ENCODE measurements around the gene KAT5.

DNA sequence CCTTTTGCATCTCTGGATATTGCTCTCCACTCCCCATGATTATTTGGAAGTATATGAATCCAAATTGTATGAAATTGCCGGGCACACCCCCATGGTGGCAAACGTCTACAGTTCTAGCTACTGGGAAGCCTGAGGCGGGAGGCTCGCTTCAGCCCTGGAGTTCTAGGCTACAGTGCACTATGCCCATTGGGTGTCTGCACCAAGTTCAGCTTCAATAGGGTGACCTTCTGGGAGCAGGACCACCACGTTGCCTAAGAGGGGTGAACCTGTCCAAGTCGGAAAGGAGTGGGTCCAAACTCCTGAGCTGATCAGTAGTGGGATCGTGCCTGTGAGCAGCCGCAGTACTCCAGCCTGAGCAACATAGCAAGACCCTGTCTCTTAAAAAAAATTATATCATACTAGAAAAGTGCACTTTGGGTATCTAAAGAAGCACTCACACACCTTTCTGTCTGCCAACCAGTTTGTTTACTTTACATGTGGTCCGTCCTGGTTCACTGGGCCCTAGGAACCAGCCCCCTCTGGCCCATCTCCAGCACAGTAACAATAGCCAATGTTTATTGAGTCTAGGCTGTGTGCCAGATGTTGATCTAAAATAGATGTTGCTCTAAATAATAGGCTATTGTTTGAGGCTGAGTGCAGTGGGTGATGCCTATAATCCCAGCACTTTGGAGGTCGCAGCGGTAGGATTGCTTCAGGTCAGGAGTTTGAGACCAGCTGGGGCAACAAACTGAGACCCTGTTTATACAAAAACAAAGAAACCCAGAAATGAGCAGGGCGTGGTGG lies 16.4 kb upstream of the KAT5 start:
- TF ChIP-seq, protein P1, sequence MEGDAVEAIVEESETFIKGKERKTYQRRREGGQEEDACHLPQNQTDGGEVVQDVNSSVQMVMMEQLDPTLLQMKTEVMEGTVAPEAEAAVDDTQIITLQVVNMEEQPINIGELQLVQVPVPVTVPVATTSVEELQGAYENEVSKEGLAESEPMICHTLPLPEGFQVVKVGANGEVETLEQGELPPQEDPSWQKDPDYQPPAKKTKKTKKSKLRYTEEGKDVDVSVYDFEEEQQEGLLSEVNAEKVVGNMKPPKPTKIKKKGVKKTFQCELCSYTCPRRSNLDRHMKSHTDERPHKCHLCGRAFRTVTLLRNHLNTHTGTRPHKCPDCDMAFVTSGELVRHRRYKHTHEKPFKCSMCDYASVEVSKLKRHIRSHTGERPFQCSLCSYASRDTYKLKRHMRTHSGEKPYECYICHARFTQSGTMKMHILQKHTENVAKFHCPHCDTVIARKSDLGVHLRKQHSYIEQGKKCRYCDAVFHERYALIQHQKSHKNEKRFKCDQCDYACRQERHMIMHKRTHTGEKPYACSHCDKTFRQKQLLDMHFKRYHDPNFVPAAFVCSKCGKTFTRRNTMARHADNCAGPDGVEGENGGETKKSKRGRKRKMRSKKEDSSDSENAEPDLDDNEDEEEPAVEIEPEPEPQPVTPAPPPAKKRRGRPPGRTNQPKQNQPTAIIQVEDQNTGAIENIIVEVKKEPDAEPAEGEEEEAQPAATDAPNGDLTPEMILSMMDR (IDR thresholded peaks at IDR 0.05) = no peak
- no peak for TF ChIP-seq POLR2A (IDR thresholded peaks at IDR 0.05)
